Measurements from ENCODE around the gene NANOS3. TPM values are rescaled to one million over a fixed set of nuclear protein-coding genes. Genes with fewer than 3 reads are reported as not detected.

NANOS3 gene
- total and polyA plus RNA-seq, 2 donors from 2014 or later = 0.35 TPM; not detected in 1

DNA sequence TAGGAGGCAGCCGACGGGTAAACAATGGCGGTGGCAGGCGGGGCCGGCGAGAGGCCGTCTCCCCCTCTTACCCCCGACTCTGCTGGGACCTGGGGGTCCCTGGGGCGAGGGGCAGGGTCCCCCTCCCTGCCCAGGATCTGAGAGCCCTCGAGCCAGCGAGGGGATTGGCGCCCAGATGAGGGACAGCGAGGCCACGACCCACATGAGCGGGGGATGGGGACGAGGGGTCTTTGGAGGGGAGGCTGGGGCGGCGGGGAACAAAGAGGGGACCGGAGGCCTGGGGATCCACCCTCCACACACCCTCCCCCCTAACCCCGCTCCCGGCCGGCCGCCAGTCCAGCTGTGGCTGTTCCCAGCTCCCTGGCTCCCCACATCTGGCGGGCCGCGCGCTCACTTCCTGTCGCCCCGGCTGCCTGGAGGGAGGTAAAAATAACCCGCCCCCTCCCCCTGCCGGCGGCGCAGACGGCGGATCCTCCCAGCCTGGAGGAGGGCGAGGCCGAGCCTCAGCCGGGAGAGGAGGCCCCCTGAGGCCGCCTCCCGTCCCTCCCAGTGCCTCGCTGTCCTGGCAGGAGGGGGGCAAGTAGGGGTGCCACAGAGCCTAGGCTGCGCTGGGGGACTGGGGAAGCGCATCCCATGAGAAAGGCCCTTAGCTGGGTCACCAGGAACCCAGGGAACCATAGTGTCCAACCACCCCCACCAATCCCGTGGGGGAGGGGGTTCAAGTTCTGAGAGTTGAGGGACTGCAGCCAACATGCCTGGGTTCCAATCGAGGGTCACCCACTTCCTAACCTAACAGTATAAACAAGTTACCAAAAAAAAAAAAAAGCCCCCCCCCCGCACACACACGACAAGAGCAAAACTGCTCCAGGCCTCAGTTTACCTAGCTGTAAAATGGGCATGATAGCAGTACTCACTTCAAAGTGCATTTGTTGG, 29.3 kb upstream of the NANOS3 start:
- Histone ChIP-seq H3K4me1 (ENCODE audit: control insufficient read depth in 2 of 3, insufficient read depth in 2 of 3, low read depth in 1 of 3, low read length in 3 of 3) (peaks cover 4 to 31% (median 15%) of the 10 kb centered on the region in 3 donors), H3K9me3 (ENCODE audit: control insufficient read depth in 2 of 3, insufficient read depth in 1 of 3, low read length in 3 of 3) (no peaks in the 10 kb centered on the region), H3K9ac (ENCODE audit: low read length in 3 of 3) (peak overlapping the region in 2 of 3 donors; percentile 39 to 86), H3K27ac (ENCODE audit: low read depth in 2 of 2, low read length in 2 of 2) (peak overlapping the region; percentile 98 to 99), H3K27me3 (ENCODE audit: control insufficient read depth, insufficient read depth, low read length) (no peaks in the 10 kb centered on the region), H3K36me3 (ENCODE audit: control insufficient read depth in 2 of 3, insufficient read depth in 3 of 3, low read length in 3 of 3) (no peaks in the 10 kb centered on the region), H3K4me3 (ENCODE audit: low read length in 3 of 3) (peak overlapping the region; percentile 32 to 48 (median 37))
- TF ChIP-seq CTCF (IDR thresholded peaks at IDR 0.05; ENCODE audit: borderline replicate concordance, extremely low read depth, insufficient read depth) = peak; percentile 19
- FAIRE-seq (no peak), DNase-seq (peak; percentile 94 to 99 (median 96))
- intact Hi-C loops (cut with DNase I) = no loop called here

- no peaks in the 10 kb centered on the region for H3K9me3 ChIP-seq (ENCODE audit: control insufficient read depth in 2 of 3, insufficient read depth in 1 of 3, low read length in 3 of 3)
- intact Hi-C loops (cut with DNase I) = no loop called here
- peak in 1 of 5 donors; percentile 48 for DNase-seq
- no peaks in the 10 kb centered on the region for H3K36me3 ChIP-seq (ENCODE audit: control insufficient read depth in 2 of 3, insufficient read depth in 3 of 3, low read length in 3 of 3)
- TF ChIP-seq CTCF (IDR thresholded peaks at IDR 0.05; ENCODE audit: borderline replicate concordance, extremely low read depth, insufficient read depth) = no peak
- no peak overlapping the region for H3K9ac ChIP-seq (ENCODE audit: low read length in 3 of 3)
- H3K4me1 ChIP-seq (ENCODE audit: control insufficient read depth in 2 of 3, insufficient read depth in 2 of 3, low read depth in 1 of 3, low read length in 3 of 3) = peaks cover 4 to 27% (median 11%) of the 10 kb centered on the region in 3 donors
- no peaks in the 10 kb centered on the region for H3K27me3 ChIP-seq (ENCODE audit: control insufficient read depth, insufficient read depth, low read length)
- H3K27ac ChIP-seq (ENCODE audit: low read depth in 2 of 2, low read length in 2 of 2) = peak overlapping the region; percentile 98 to 99
- FAIRE-seq = no peak
- peak overlapping the region in 1 of 3 donors; percentile 48 for H3K4me3 ChIP-seq (ENCODE audit: low read length in 3 of 3)
Measured at GRCh38 chr19:13848340-13848677, 28.6 kb upstream of the NANOS3 start.

- Histone ChIP-seq H3K9me3 (ENCODE audit: control insufficient read depth in 2 of 3, insufficient read depth in 1 of 3, low read length in 3 of 3) (no peaks in the 10 kb centered on the region), H3K27me3 (ENCODE audit: control insufficient read depth, insufficient read depth, low read length) (no peaks in the 10 kb centered on the region), H3K4me3 (ENCODE audit: low read length in 3 of 3) (no peak overlapping the region), H3K27ac (ENCODE audit: low read depth in 2 of 2, low read length in 2 of 2) (peak overlapping the region; percentile 26 to 40), H3K4me1 (ENCODE audit: control insufficient read depth in 2 of 3, insufficient read depth in 2 of 3, low read depth in 1 of 3, low read length in 3 of 3) (peaks cover 4 to 23% (median 10%) of the 10 kb centered on the region in 3 donors), H3K9ac (ENCODE audit: low read length in 3 of 3) (no peak overlapping the region), H3K36me3 (ENCODE audit: control insufficient read depth in 2 of 3, insufficient read depth in 3 of 3, low read length in 3 of 3) (no peaks in the 10 kb centered on the region)
- FAIRE-seq (no peak), DNase-seq (peak in 2 of 5 donors; percentile 55 to 75)
- no peak for TF ChIP-seq CTCF (IDR thresholded peaks at IDR 0.05; ENCODE audit: borderline replicate concordance, extremely low read depth, insufficient read depth)
- intact Hi-C loops (cut with DNase I) = no loop called here
Measured at GRCh38 chr19:13848798-13849676, 27.9 kb upstream of the NANOS3 start.
